ENCODE results near the gene CAMK4. TPM values are rescaled to one million over a fixed set of nuclear protein-coding genes. Genes with fewer than 3 reads are reported as not detected.

The CAMK4 gene
- total and polyA plus RNA-seq, 9 of the 15 experiments (the other 6 are each of a cell fraction or from before 2014, with no cell fraction given), result 0.35 TPM; not detected in 8

DNA sequence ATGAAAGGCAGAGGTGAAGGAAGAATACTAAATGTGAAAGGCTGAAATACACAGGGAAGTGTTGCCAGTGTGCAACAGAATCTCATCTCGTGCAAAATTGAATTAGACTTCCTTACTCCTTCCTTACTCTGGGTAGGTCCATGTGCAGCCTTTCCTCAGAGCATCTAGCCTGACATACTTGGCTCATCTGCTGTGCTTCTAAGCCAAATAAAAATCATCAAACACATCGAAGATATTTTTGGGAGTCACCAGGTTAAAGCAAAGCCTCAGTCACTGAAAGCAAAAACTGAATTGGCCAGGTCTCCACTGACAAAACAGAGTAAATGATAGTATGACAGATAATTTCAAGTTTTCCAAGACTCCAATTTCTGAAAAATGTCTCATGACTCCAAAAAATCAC lies 268.8 kb downstream of the CAMK4 start:
- DNase-seq (ENCODE audit: extremely low read depth in 1 of 4, low spot score in 3 of 4) (no peak), FAIRE-seq (no peak), ATAC-seq (peak; percentile 27; the same call in 2 of the 3 replicates)
- ChIA-PET POLR2A (interaction anchor here (1.1 to 2.5 kb wide), 2 partner anchors 8 to 14 kb away, joined by 4 to 7 read pairs; no protein-coding TSS in a partner anchor), CTCF (ENCODE audit: low intra/inter-chr PET ratio) (no interaction called here)
- Histone ChIP-seq H3K4me1 (replicated peaks in 1 of 2; ENCODE audit: control insufficient read depth in 2 of 2, insufficient read depth in 2 of 2, low read length in 2 of 2) (no peaks in the 10 kb centered on the region), H2AFZ (ENCODE audit: low read depth, low read length) (no peak overlapping the region), H3K9me3 (replicated peaks; ENCODE audit: control insufficient read depth, insufficient read depth, low read depth, low read length) (no peaks in the 10 kb centered on the region), H3K4me3 (no peak overlapping the region), H3K9me1 (ENCODE audit: control insufficient read depth, insufficient read depth, low read length) (no peaks in the 10 kb centered on the region), H3K27ac (ENCODE audit: extremely low read depth, low read depth, low read length) (no peak overlapping the region), H3K36me3 (ENCODE audit: control insufficient read depth, insufficient read depth, low read length) (peaks cover 30% of the 10 kb centered on the region; the same call in 2 of the 3 replicates), H3K4me2 (ENCODE audit: insufficient read depth, low read length) (no peak overlapping the region), H3K27me3 (ENCODE audit: control insufficient read depth in 2 of 2, insufficient read depth in 2 of 2, low read length in 2 of 2) (no peaks in the 10 kb centered on the region), H3K9ac (ENCODE audit: insufficient read depth in 1 of 2, low read depth in 2 of 2, low read length in 2 of 2) (no peak overlapping the region), H4K20me1 (replicated peaks; ENCODE audit: control insufficient read depth, insufficient read depth, low read length) (no peaks in the 10 kb centered on the region), H3K79me2 (ENCODE audit: control insufficient read depth, insufficient read depth, low read length) (no peaks in the 10 kb centered on the region)
- 23% methylated on average over 2 of the region's 2 CpGs for WGBS (ENCODE audit: insufficient coverage, low coverage, missing lambda C conversion rate)
- no TSS peak for BruUV-seq (replicated peaks)
- in situ Hi-C loops (cut with MboI) (no loop called here), intact Hi-C loops (cut with micrococcal nuclease) (no loop called here)
- no peak for TF ChIP-seq CCNT2 (IDR thresholded peaks at IDR 0.05; ENCODE audit: borderline replicate concordance, extremely low read depth, insufficient read length, low read depth, low read length)
- no peak for TF ChIP-seq ZNF408 (CRISPR knock-in tag; IDR thresholded peaks at IDR 0.05; ENCODE audit: low read depth)
- no peak for TF ChIP-seq SP1 (CRISPR knock-in tag; IDR thresholded peaks at IDR 0.05)
- no peak for TF ChIP-seq FOXP1 (CRISPR knock-in tag; IDR thresholded peaks at IDR 0.05)
- TF ChIP-seq SMC3 (conservative IDR thresholded peaks at IDR 0.05; ENCODE audit: insufficient read depth, low read depth, low read length), result no peak
- TF ChIP-seq, protein P1, sequence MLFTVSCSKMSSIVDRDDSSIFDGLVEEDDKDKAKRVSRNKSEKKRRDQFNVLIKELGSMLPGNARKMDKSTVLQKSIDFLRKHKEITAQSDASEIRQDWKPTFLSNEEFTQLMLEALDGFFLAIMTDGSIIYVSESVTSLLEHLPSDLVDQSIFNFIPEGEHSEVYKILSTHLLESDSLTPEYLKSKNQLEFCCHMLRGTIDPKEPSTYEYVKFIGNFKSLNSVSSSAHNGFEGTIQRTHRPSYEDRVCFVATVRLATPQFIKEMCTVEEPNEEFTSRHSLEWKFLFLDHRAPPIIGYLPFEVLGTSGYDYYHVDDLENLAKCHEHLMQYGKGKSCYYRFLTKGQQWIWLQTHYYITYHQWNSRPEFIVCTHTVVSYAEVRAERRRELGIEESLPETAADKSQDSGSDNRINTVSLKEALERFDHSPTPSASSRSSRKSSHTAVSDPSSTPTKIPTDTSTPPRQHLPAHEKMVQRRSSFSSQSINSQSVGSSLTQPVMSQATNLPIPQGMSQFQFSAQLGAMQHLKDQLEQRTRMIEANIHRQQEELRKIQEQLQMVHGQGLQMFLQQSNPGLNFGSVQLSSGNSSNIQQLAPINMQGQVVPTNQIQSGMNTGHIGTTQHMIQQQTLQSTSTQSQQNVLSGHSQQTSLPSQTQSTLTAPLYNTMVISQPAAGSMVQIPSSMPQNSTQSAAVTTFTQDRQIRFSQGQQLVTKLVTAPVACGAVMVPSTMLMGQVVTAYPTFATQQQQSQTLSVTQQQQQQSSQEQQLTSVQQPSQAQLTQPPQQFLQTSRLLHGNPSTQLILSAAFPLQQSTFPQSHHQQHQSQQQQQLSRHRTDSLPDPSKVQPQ (CRISPR knock-in tag; IDR thresholded peaks at IDR 0.05; ENCODE audit: borderline replicate concordance), result no peak
- TF ChIP-seq ZNF785 (CRISPR knock-in tag; IDR thresholded peaks at IDR 0.05), result no peak
